Activated CD4-positive, CD25-positive, alpha-beta regulatory T cell treated with anti-CD3 and anti-CD28 coated beads, Interleukin-2, amount 50 U/mL, for 72 hours (primary cell): ENCODE results near the gene PBRM1.

Experiments
- DNase-seq: peaks from one replicate; pipeline ENCODE4 v3.0.0; 2021

PBRM1 gene

DNA sequence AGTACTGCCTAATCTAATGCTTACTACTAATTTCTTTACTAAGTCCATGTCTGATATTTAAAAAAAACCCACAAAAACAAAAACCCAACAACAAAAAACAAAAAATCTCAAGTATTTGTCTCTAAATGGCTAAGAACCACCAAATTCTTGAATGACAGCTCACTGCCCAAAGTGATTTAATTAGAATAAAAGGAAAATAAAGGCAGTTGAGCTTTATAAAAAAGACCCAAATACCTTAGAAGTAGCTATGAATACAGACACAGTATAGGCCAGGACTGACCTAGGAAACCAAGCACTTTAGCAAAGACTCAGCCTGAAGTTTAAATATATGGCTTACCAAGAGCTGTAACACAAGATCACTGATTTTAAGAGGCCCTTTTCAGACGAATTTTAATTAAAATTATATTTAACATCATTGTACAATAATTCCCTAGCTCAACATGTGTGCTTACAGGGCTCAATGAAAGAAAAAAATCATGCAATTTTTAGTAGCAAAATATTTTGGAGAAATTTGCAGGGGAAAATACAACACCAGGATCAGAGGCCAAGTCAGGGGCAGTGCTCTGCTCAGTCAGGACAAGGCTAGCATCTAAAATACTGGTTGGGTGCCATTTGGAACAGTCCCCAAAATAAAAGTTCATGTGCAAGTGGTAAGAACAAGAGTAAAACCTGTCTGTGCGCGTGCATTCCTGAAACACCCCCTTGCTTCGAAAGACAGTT lies 124.5 kb downstream of the PBRM1 start:
- no peak for DNase-seq

DNA sequence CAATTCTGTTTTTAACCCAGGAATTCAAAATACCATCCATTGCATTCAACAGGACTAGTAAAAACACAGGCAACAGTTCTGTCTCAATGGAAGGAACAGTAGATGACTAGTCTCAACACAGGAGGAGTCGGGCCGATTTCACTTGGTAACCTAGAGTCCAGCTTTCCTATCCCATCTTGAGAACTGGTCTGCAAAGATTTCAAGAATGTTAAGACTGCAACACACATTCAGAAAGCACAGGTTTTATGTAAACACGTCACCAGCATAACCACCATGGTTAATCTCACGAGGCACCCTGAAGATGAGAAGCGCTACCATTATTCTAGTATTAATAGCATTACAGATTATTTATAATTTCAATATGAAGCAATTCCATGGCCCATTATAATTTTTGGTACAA lies 127.3 kb downstream of the PBRM1 start:
- no peak for DNase-seq

DNA sequence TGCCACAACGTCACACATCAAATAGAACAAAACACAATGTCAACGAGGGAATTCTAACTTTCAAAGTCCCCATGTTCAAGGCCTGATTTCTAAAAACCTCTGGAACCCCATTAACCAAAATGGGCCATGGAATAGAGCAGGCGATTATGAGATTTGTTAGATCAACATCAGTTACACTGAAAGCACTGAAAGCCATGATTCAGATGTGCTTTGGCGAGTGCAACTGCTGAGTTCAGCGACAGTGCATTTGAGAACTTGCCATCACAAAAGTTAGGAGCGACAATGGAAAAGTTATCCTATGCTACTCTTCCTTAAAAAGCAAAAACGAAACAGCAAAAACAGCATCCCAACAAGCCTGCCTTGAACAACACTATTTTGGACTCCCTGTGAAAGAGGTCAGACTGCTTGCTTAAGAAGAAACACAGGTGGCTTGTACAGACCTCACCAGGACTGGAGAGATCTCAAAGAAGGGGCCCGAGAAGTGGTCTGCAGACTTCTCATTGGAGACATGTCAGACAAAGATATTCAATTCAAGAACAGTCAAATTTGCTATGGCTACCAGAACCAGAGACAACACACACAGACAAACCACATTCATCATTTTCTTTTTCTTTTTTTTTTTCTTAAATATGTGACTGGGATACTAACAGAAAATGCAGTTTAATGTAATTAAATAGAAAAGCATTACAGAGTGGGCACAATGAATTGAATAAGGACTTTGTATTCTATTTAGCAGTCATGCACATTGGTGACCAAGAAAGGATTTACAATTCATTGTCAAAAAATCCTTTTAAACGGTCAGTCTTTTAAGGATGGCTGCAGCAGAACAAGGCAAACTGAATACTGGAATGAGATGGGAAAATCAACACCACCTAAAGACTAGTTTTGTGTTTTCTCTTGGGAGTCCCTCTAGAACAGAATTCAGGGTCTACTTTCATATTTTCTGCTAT lies 128.4 kb downstream of the PBRM1 start:
- no peak for DNase-seq

DNA sequence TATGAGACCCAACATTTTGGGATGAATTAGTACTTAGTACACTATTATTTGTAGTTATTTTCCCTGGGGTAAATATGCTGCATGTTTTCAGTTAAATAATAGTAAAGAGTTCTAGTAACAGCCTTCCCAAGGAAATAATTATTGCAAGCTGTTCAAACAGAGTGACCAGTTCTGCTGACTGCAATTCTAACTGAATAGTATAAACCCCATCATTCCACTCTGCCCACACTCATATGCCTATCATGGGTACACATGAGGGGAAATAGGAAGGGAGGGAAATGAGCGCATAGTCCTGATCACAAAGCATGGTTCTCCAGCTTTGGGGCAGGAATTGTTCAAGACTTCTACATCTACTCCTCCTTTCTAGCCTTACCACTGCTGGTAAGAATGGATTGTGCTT lies 130.7 kb downstream of the PBRM1 start:
- DNase-seq, result no peak

DNA sequence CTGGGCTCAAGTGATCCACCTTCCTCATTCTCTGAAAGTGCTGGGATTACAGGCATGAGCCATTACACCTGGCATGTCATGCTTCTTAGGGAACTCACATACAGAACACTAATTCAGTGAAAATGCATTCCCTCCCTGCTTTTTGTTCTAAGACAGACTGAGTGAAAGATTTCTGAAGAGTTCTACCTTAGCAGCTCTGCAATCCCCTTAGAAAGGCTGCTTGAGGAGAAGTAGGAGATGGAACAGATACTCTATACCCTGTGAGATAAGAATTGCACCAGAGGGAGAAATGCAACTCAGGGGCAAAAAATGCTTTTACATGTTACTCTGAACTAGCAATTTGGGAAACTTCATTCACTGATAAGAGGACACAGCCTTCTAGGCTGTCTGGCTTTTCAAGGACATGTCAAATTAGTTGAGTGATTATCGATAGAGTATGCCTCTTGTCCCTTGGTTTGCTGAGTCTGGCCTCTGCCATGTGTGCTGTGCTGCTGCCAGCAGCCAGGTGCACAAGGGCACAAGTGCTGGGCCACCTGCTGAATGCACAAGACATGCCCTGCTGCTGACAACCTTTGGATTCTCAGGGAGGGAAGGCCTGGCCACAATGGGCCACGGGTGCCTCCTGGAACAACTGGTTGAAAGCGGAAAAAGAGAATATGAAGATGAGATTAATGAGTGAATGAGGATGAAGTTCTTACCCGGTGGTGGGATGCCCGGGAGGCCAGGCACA lies 131.5 kb downstream of the PBRM1 start:
- no peak for DNase-seq

DNA sequence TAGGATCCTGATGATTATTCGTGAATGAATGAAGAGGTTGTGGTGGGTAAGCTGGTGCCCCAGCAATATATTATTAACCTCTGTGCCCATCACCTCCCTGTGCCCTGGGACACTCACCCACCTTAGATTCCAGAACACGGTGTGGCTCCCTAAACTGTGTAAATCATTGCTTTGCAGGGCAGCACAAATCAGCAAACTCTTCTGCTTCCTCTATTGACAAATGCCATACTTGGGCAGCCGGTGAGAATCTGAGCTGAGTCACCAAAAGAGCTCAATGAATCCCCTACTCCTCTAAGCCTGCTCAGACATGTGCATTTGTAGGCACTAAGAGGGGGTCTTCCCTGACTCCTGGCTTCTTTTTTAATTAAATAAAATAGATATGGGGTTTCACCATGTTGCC lies 133.6 kb downstream of the PBRM1 start:
- DNase-seq, result no peak

DNA sequence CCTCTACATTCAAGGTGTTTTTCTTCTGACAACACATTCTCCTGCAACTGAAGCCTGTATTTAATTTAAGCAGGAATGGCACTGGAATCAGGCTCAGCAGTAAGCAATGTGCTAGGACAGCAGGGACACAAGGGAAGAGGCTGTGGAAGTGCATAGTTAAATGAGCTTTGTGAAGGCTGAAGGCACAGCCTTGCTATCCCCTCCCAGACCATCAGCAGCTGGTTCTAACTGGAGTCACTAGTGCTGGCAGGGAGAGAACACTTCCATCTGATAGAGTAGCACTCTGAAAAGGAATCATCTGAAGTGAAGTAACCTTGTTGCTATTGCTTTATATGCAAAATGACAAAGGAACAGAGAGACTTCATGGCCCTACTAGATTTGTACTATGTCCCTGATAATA lies 134.6 kb downstream of the PBRM1 start:
- no peak for DNase-seq

DNA sequence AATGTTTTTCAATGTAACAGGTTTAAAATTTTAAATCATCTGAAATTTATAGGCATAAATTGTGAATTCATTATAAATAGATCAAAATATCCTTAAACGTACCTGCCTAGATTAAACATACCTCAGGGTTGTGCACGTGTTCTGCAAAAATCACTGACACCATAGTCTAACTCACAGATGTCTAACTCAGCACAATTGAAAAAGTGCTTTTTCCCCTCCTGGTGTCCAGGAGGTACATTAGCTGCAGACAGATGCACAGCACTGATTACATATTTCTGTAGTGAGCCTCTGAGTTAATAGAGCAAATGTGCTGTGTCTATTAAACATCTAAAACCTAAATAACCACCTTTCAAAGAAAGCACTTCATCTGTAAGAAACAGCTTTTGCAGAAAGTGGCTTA lies 138.6 kb downstream of the PBRM1 start:
- no peak for DNase-seq

DNA sequence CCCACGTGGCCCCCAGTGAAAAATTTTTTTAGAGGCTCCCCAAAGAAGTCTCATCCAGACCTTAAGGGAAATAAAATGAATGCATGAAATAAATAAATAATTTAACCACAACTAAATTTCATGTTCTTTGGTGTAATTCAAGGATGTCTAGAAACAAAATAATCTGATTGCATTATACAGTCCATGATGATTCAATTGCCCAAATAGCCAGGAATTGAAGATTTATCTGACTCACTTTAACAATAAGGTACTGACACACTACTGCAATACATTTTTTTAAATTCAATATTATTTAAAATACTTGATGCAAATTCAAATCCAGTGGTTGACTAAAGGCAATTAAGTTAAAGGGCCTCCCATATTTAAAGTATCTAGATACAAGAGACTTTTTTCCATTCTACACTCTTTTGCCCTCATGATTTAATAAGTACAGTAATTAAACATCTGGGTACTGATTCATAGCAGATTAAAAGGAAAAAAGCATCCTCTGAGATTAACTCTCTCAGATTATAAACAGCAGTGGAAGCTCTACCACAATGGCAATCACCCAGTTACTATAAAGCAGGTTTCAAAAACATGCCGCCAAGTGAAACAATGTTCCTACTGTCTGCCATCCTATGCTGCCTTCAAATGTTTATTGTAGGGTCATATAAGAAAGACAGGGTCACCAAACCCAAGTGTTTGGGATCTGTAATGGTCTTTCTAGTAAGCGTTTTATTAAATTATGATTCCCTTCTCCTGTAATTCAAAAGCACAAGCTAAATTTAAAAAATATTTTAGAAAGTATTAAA lies 139.4 kb downstream of the PBRM1 start:
- no peak for DNase-seq

DNA sequence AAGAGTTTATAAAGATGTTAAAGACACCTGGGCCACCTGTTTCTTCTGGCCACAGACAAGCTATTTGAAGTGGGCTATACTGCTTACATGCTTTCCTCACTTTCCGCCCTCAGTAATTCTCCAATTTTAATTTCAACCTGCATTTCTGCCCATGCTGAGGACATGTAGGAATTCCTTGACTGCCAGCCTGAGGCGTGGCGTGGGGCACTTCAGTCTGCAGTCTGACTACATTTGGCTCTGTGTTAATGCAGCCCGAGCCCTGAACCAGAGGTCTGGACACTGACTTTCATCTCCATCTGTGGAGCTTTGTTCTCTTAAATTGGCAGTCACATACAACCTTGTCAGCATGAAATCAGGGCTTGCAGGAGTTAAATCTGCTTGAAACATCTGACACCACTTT lies 140.8 kb downstream of the PBRM1 start:
- DNase-seq, result no peak

DNA sequence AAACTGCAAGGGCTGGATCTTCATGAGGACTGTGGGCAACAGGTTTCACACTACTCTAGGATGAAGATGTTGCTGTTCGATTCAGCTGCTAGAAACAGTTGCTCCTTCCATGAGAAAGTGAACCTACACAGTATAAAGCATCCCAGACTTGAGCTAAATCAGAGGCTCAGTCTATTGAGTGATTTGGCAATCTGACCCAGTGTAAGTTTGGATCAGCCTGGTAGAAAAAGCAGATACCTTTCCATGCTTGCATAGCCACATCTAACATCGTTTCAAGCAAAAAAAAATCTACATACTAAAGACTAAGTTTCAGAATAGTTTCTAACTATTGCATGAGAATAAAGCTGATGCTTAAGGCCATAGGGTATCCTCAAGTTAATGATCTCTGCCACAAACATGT lies 144.7 kb downstream of the PBRM1 start:
- DNase-seq, result no peak

DNA sequence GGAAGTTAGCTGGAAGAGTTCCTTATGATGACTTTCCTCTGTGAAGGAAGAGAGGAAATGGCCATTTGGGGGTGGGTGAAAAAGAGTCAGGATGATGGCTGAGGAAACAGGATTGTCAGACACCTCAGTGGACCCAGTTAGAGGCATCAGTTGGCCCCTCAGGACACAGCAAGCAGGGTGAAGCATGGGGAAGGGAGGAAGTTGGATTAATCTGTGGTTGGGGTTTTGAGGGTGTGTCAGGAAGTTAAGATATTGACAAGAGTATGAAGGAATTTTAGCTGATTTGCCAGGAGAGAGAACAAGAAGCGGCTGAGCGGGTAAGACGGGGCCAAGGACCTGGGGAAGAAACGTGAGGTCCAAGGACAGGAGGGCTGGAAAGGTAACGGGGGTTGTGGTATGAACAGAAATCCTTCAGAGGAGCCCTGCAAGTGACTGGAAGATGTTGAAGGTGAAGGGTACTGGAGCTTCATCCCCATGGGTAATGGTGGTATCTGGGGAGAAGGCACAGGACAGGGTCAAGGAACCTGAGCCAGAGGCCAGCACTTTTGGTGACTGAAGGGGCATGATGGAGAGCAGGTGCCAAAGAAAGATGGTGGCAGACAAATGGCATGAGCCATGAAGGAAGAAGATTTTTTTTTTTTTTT lies 146.6 kb downstream of the PBRM1 start:
- no peak for DNase-seq

DNA sequence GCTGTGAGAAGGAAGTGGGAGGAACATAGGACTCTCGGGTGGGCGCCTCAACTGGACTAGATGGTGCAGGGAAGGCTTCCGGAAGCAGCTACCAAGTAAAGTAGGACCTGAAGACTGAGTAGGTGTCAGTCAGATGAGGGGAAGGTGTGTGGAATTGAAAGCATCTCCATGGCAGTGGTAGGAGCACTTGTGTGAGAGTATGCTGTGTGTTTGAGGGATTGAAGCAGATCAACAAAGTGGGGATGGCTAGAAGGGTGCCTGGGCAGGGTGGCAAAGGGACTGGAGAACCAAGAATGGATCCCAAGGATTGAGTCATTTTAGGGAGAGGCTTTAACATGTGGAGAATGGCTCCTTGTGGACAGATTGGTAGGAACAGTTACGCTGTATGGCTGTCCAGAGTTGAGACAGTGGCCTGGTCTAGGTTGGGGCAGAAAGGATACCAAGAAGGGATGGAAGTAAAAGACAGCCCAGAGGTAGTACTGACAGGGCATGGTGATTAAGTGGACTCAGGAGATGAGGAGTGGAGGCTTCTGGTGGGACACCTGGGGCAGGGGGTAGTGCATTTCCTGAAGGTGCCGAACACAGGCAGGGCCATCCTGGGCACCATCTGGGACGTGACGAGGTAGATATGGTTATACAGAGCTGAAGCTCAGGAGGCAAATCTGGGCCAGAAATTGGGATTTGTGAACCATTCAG lies 147.8 kb downstream of the PBRM1 start:
- DNase-seq, result no peak

DNA sequence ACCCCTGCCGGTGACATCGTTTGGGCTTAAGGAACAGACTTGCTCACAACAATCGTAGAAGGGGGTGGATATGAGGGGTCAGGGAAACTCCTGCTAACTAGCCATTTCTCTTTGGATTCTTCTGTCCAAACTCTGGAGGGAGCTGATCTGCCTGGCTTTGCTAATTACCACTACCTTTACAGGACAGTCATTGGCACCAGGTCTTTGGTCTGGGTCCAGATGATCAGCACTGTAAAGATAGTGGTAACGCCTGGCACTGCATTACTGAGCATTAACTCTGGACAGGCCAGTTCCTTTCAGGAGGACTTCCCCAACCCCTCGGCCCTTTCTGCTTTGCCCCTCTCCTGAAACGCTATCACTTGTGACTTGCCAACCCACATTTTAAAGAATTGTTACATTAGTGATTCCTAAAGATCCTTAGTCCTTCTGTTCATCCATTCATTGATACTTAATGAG lies 148.5 kb downstream of the PBRM1 start:
- no peak for DNase-seq

DNA sequence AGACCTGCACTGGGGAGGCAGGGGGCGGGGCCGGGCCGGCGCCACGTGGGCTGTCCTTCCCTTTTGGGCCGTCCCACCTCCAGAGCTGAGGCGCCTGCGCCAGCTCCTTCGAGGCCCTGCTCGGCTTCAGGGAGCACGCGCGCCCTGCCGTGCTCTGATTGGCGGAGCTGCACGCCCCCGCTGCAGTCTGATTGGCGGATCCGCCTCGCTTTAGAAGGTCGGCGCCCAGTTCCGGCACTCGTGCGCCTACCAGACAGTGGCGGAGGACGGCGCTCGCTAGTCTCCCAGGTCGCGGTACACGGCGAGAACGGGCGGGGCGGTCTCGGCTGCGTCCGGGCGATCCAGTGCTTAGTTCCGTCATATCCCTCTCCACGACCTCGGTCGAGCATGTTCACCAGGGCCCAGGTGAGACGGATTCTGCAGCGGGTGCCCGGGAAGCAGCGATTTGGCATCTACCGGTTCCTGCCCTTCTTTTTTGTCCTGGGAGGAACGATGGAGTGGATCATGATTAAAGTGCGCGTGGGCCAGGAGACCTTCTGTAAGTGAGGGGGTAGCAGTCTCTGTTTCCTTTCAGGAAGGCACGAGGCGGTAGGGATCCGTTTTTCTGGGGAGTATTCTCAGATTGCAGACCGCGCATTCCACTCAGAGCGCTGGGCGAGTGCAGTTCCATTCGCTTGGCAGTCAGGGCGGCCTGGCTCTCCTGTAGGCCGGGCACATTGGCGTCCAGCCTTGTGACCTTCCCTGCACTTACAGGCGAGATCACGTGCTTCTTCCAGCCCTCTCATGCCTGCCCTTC lies 149.1 kb downstream of the PBRM1 start, which contains the start of gene UQCC5:
Gene UQCC5 (plus strand): TSS at position 237 of the 796 bp plus-strand sequence. CDS start 151 bp downstream, at position 388.
- peak; percentile 96 for DNase-seq

DNA sequence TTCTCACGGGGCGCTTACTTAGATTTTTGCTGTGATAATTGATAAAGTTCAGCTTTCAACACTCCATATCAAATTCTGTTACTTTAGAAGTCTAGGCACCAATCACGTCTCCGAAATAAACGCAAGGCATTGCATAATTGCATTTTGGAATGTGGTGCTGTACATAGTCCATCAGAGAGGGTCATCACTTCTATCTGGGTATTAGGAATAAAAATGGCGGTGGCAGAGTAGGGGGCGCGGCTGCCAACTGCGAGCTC lies 149.7 kb downstream of the PBRM1 start:
- no peak for DNase-seq

DNA sequence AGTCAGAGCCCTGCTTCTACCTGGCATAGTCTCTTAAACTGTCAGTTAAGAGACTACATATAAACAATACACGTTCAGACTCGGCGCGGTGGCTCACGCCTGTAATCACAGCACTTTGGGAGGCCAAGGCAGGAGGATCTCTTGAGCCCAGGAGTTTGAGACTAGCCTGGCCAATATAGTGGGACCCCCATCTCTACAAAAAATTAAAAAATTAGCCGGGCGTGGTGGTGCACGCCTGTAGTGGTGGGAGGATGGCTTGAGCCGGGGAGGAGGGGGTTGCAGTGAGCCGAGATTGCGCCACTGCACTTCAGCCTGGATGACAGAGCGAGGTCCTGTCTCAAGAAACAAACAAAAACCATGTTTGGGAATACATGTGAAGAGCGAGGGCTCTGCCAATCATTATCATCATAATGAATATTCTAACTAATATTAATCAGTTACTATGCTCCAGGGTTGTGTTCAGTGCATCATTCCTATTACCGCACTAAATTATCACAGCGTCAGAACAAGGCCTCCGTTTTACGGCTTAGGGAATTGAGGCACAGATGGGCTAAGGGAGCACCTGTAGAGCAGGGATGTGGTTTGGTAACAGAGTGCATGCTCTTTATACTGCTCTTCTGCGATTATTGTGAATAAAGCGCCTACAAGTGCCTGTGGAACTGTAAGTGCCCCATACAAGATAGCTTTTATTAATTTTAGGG lies 150.2 kb downstream of the PBRM1 start:
- peak; percentile 25 for DNase-seq

DNA sequence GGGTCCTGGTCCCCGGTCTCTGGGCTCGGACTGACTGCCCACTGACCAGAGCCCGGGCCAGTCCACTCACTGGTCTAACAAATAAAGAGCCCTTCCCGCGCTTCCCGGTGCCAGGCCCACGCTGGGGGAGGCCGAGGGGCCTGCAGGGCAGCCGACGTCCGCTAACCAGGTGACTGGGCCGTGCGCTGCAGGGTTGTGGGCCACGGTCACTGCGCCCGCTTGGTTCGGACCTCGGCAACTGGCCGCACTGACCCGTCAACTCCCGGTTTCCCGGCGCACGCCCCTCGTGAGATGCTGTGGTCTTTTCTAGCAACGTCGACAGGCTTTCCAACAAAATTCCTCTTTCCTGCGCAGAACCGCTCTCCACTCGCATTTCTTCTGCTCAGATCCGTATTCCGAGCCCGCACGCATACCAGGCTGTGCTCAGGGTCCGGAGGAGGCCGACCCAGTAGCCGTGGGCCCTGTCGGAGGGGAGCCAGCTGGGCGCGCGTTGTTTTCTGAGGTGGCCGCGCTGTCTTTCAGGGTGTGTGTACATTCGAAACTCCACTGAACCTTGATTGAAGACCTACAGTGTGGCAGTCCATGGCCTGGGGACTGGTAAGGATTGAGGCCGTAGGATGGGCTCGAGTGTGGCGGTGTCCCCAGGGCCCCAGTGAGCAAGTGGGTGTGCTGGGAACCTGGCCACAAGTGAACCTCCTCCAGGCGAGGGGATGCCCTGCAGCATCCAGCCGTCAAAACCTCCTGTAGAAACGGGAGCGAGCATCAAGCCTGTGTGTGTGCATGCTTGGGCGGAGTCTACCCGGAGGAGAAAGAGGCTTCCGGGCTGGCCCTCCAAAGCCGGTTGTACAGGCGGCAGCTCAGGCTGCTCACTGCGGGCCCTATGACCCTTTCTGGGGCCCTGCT lies 151.2 kb downstream of the PBRM1 start:
- DNase-seq, result peak; percentile 30
